ENCODE results near the gene NRBF2. TPM values are rescaled to one million over a fixed set of nuclear protein-coding genes. Genes with fewer than 3 reads are reported as not detected.

NRBF2 gene
- total RNA-seq, 2 donors from 2014 or later: 15.4 to 15.8 TPM

- DNase-seq (ENCODE audit: low spot score): no peak
- intact Hi-C loops (cut with DNase I): loop anchor here (10.0 kb wide), 2 partner anchors 560 to 570 kb away; no protein-coding TSS in a partner anchor
These were observed 21.6 kb downstream of the NRBF2 start for GRCh38 chr10:63154546-63155387.

GRCh38 chr10:63155388-63156020 is 22.4 kb downstream of the NRBF2 start:
- intact Hi-C loops (cut with DNase I): loop anchor here (10.0 kb wide), 2 partner anchors 561 to 571 kb away; no protein-coding TSS in a partner anchor
- DNase-seq (ENCODE audit: low spot score): no peak

- intact Hi-C loops (cut with DNase I): loop anchor here (10.0 kb wide), 2 partner anchors 561 to 571 kb away; no protein-coding TSS in a partner anchor
- no peak for DNase-seq (ENCODE audit: low spot score)
These were observed 23.1 kb downstream of the NRBF2 start for GRCh38 chr10:63156236-63156635.

- intact Hi-C loops (cut with DNase I): loop anchor here (10.0 kb wide), 2 partner anchors 563 to 573 kb away; no protein-coding TSS in a partner anchor
- DNase-seq (ENCODE audit: low spot score): no peak
These were observed 24.9 kb downstream of the NRBF2 start for GRCh38 chr10:63157845-63158624.

GRCh38 chr10:63161592-63161991 is 28.5 kb downstream of the NRBF2 start:
- intact Hi-C loops (cut with DNase I): loop anchor here in 1 of 2 donors (10.0 kb wide), 1 partner anchor 347 kb away; the partner anchor contains the start of gene EGR2
- DNase-seq (ENCODE audit: low spot score): no peak

- intact Hi-C loops (cut with DNase I): loop anchor here in 1 of 2 donors (10.0 kb wide), 1 partner anchor 349 kb away; the partner anchor contains the start of gene EGR2
- no peak for DNase-seq (ENCODE audit: low spot score)
These were observed 31.1 kb downstream of the NRBF2 start for GRCh38 chr10:63164166-63164623.

- DNase-seq (ENCODE audit: low spot score): no peak
- intact Hi-C loops (cut with DNase I): loop anchor here in 1 of 2 donors (10.0 kb wide), 1 partner anchor 350 kb away; the partner anchor contains the start of gene EGR2
These were observed 32.1 kb downstream of the NRBF2 start for GRCh38 chr10:63165249-63165648.

- DNase-seq (ENCODE audit: low spot score): no peak
- intact Hi-C loops (cut with DNase I): loop anchor here in 1 of 2 donors (10.0 kb wide), 1 partner anchor 352 kb away; the partner anchor contains the start of gene EGR2
These were observed 33.7 kb downstream of the NRBF2 start for GRCh38 chr10:63166742-63167258.

- intact Hi-C loops (cut with DNase I): loop anchor here in 1 of 2 donors (10.0 kb wide), 1 partner anchor 354 kb away; the partner anchor contains the start of gene EGR2
- no peak for DNase-seq (ENCODE audit: low spot score)
These were observed 35.8 kb downstream of the NRBF2 start for GRCh38 chr10:63168821-63169462.

- no peak for DNase-seq (ENCODE audit: low spot score)
- intact Hi-C loops (cut with DNase I): loop anchor here in 1 of 2 donors (10.0 kb wide), 2 partner anchors 355 to 545 kb away; partner anchors contain the start of gene EGR2
These were observed 36.5 kb downstream of the NRBF2 start for GRCh38 chr10:63169624-63170023.

- no peak for DNase-seq (ENCODE audit: low spot score)
- intact Hi-C loops (cut with DNase I): loop anchor here in 1 of 2 donors (10.0 kb wide), 1 partner anchor 543 kb away; no protein-coding TSS in a partner anchor
These were observed 38.2 kb downstream of the NRBF2 start for GRCh38 chr10:63171255-63171855.

- DNase-seq (ENCODE audit: low spot score): no peak
- intact Hi-C loops (cut with DNase I): loop anchor here in 1 of 2 donors (10.0 kb wide), 1 partner anchor 543 kb away; no protein-coding TSS in a partner anchor
These were observed 38.8 kb downstream of the NRBF2 start for GRCh38 chr10:63171926-63172325.

- intact Hi-C loops (cut with DNase I): loop anchor here in 1 of 2 donors (10.0 kb wide), 1 partner anchor 541 kb away; no protein-coding TSS in a partner anchor
- DNase-seq (ENCODE audit: low spot score): no peak
These were observed 40.5 kb downstream of the NRBF2 start for GRCh38 chr10:63173468-63174232.

- DNase-seq (ENCODE audit: low spot score): no peak
- intact Hi-C loops (cut with DNase I): loop anchor here in 1 of 2 donors (10.0 kb wide), 1 partner anchor 539 kb away; no protein-coding TSS in a partner anchor
These were observed 42.4 kb downstream of the NRBF2 start for GRCh38 chr10:63175534-63175933.

- intact Hi-C loops (cut with DNase I): no loop called here
These were observed 59.7 kb downstream of the NRBF2 start for GRCh38 chr10:63192826-63193225.

GRCh38 chr10:63197344-63198092 is 64.4 kb downstream of the NRBF2 start:
- no peak for DNase-seq (ENCODE audit: low spot score)
- intact Hi-C loops (cut with DNase I): no loop called here

More at GRCh38 chr10:63192826-63193225, 59.7 kb downstream of the NRBF2 start:
- no peak for DNase-seq (ENCODE audit: low spot score)
